Activated CD8-positive, alpha-beta memory T cell treated with anti-CD3 and anti-CD28 coated beads for 4 hours (primary cell): ENCODE results near the gene RTKN.
"Not testable (repeated sequence)": the region's sequence is repeated elsewhere in the genome, so short reads cannot be mapped to it uniquely, and the experiment has no call there.

Source experiments
- DNase-seq, 2 donors: peaks; one replicate each; pipeline ENCODE4 v3.0.0-alpha.2; 2020; ENCODE audit warnings: low read depth in 2 of 2

The RTKN gene

GRCh38 chr2:74441690-74442482 lies at the start of gene RTKN:
TSS of gene RTKN (minus strand) at chr2:74441937. CDS start at chr2:74441816, 121 bp downstream.
- DNase-seq: no peak

GRCh38 chr2:74489906-74490305 lies 48.2 kb upstream of the RTKN start:
- DNase-seq: no peak

- DNase-seq: no peak
These were observed 47.1 kb upstream of the RTKN start for GRCh38 chr2:74488643-74489481.

- no peak for DNase-seq
These were observed 44.4 kb upstream of the RTKN start for GRCh38 chr2:74486141-74486540.

- not testable (repeated sequence) for DNase-seq
These were observed 42.0 kb upstream of the RTKN start for GRCh38 chr2:74483675-74484164.

GRCh38 chr2:74482801-74483674 lies 41.3 kb upstream of the RTKN start, which contains the start of the genes CCDC142 and TTC31:
TSS of gene CCDC142 (minus strand) at chr2:74482998. CDS start at chr2:74482837, 161 bp downstream.
TSS of gene TTC31 (plus strand) at chr2:74483081. CDS start at chr2:74483096, 15 bp downstream.
- DNase-seq: peak; percentile 85 to 90

GRCh38 chr2:74481961-74482800 lies 40.4 kb upstream of the RTKN start:
- no peak for DNase-seq

- DNase-seq: no peak
These were observed 39.7 kb upstream of the RTKN start for GRCh38 chr2:74481431-74481830.

GRCh38 chr2:74474899-74475298 lies 33.2 kb upstream of the RTKN start:
- DNase-seq: no peak

- DNase-seq: no peak
These were observed 32.7 kb upstream of the RTKN start for GRCh38 chr2:74474481-74474880.

GRCh38 chr2:74472945-74473258 lies 31.2 kb upstream of the RTKN start:
- no peak for DNase-seq

GRCh38 chr2:74472086-74472944 lies 30.6 kb upstream of the RTKN start, which contains the start of gene MRPL53:
TSS of gene MRPL53 (minus strand) at chr2:74472680. CDS start at chr2:74472660, 20 bp downstream.
- peak; percentile 89 to 91 for DNase-seq

- DNase-seq: no peak
These were observed 29.8 kb upstream of the RTKN start for GRCh38 chr2:74471332-74472065.

GRCh38 chr2:74470742-74471141 lies 29.0 kb upstream of the RTKN start:
- DNase-seq: not testable (repeated sequence)

- DNase-seq: no peak
These were observed 22.7 kb upstream of the RTKN start for GRCh38 chr2:74464406-74464805.

- no peak for DNase-seq
These were observed 21.0 kb upstream of the RTKN start for GRCh38 chr2:74462786-74463105.

- DNase-seq: no peak
These were observed 20.5 kb upstream of the RTKN start for GRCh38 chr2:74462054-74462785.
